Amniotic epithelial cell (primary cell): ENCODE results near the gene MS4A10.
"Not testable (repeated sequence)": the region's sequence is repeated elsewhere in the genome, so short reads cannot be mapped to it uniquely, and the experiment has no call there.

Experiments used
- DNase-seq: peaks from one replicate; pipeline ENCODE4 v3.0.0-alpha.2; 2010; ENCODE audit warnings: low read depth

The MS4A10 gene

DNA sequence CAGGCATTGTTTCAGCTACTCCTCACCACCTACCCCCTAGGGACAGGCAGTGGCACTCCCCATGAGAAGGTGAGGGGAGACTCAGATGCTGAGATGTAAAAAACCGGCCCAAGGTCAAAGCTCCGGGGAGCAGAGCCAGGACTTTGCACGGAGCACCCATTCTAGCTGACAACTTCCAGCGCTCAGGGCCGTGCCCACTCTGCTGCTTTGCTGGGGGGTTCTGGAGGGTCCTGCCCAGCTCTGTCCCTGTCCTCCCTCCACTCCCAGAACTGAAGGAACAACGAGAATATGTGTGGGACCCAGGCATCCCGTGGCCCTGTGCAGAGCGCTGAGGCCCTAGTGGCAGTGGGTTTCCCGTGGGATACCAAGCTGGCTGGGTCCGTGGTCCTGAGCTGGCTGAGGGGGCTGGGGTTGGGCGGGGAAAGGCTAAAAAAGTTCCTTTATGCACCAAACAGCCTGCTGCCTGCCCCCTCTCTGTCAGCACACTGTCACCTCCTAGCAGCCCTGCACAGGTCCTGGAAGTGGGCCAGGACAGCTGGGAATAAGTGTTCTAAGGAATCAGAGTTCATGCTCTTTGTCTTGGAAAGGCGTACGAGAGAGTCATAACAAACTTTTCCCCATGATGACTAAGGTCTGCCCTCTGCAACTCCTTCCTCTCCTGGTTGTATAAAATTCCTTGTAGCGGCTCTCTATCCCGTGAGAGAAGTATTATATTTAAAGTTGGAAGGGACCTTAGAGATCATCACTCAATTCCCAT is 1.9 kb downstream of the MS4A10 start:
- peak; percentile 66 for DNase-seq

GRCh38 chr11:60788401-60789125 is 3.4 kb downstream of the MS4A10 start:
- DNase-seq: no peak

GRCh38 chr11:60790726-60791125 is 5.6 kb downstream of the MS4A10 start:
- DNase-seq: no peak

- DNase-seq: no peak
Observed at GRCh38 chr11:60791153-60791933, 6.2 kb downstream of the MS4A10 start.

DNA sequence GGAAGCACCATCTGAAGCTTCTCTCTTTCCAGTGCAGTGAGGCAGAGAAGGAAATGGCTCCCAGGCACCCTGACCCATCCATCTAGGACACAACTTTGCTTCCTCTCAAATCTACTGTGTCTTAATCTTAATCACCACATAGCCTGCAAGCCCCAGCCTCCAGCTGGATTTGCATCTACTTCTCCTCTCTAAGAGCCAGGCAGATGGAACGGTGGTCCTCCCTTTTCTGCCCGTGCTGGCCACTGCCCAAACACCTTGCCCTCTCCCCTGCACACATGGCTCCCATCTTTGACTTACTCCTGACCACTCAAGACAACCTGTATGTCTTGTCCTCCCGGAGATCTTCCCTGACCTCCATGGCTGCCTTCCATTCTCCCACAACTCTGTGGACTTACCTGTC is 7.4 kb downstream of the MS4A10 start:
- DNase-seq: no peak

GRCh38 chr11:60795291-60795690 is 10.2 kb downstream of the MS4A10 start:
- no peak for DNase-seq

DNA sequence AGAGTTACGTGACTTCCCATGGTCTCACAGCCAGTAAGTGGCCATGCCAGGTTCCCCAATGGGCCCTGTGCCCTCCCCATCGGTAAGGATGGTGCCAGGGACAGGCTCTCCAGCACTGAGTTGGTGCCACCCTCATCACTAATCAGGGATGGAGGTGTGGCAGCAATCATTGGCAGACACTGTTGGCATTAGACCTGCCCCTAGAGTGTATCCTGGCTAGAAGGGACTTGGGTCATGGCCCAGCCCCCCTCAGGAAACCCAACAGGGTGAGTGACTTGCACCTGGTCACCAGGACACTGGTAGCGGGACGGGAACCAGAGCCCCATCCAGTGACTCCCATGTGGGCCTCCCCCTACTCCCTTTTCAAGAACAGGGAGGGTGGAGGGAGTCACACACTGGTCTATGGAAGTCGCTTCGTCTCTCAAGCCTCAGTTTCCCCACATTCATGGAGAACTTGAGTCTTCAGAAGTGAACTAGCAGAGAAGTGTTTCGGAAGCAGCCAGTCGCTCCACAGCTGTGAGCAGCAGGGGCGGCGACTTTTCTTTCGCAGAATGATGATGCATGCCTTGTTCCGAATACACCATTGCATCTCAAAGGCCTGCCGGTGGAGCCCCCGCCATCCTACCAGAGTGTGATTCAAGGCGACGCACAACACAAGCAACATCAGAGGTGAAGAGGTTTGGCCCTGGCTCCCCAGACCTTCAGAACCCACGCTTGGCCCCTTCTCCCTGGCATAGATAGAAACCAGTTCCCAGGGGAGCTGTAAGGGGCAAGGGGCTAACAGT is 12.9 kb downstream of the MS4A10 start:
- no peak for DNase-seq

- no peak for DNase-seq
Observed at GRCh38 chr11:60798631-60799030, 13.5 kb downstream of the MS4A10 start.

DNA sequence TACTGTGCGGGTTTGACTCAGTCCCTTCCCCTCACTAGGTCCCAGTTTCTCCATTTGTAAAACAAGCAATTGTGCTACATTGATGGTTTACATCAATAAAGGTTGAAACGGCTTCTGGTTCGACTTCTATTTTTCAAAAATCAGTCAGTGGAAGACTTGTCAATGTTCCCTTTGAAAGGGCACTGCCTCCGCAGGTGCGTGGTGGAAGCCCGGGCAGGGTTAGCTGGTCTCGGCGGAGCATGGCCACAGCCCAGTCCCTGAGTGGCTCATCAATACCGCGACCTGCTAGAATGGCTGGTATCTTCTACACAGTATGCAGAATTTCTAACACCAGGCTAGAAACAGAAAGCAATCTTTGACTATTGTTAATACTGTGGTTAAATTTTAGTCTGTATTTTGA is 16.1 kb downstream of the MS4A10 start:
- no peak for DNase-seq

DNA sequence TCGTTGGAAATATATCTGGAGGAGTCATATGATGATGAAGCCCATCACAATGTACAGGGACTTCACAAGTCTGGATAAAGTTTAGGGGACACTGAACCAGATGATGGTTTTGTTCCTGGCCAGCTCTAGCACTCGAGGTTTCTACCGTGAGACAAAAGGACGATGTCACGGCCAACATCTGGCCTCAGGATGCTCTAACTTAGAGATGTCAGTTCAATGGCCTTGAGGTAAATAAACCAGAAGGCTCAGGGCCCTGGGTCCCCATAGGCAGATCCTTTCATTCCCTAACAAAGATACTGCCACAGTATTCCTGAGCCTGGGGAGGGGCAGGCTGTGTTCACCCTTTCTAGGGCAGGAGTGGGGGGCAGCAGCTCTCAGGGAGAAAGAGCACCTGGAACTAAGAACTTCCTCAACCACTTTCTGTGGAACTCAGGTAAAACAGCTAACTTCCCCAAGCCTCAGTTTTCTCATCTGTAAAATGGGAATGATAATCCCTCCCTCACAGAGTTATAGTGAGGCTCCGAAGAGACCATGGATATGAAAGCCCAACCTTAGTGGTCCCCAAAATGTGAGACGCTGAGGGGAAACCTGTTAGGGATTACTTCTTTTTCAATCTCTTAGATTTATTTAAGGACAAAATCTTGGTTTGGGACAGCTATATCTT is 18.3 kb downstream of the MS4A10 start:
- DNase-seq: no peak

- no peak for DNase-seq
Observed at GRCh38 chr11:60809249-60809648, 24.1 kb downstream of the MS4A10 start.

- DNase-seq: no peak
Observed at GRCh38 chr11:60809691-60810090, 24.6 kb downstream of the MS4A10 start.

DNA sequence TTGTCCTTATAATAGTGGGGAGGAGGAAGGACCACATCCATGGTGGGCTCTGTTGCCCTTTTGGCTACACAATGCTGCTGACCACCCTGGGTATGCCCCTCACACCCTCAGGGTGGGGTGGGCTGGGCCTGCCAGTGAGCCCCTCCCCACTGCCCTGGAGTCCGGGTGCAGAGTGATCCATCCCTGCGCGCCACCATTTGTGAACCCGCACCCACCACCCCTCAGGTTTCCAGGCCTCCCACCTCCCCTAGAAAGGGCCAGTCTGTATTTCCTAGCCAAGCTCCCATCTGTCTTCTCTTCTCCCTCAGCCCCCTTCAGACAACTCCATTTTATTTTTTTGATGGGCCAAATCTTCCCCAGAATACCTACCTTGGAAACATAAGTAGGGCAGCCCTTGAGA is 25.0 kb downstream of the MS4A10 start:
- DNase-seq: no peak

GRCh38 chr11:60810569-60810968 is 25.4 kb downstream of the MS4A10 start:
- no peak for DNase-seq

DNA sequence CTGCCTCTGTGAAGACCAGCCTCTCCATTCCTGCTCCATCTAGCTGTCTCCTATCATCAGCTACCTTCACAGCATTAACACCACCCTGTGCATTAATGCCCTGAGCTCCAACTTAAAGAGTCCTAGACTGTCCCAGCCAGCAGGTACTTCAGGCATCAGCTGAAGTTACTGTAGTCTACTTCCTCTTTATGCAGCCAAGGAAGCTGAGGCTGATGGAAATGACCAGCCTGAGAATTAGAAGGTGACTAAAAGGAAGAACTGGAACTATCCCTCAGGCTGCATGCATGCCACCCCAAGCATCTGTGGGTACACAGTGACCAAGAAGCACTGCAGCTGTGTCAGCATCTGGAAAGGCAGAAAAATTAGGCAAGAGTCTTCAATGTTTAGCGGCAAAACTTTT is 28.2 kb downstream of the MS4A10 start:
- DNase-seq: no peak

- DNase-seq: no peak
Observed at GRCh38 chr11:60814112-60814511, 29.0 kb downstream of the MS4A10 start.

GRCh38 chr11:60816590-60817157 is 31.5 kb downstream of the MS4A10 start:
- DNase-seq: no peak

- no peak for DNase-seq
Observed at GRCh38 chr11:60818057-60818456, 32.9 kb downstream of the MS4A10 start.

- DNase-seq: no peak
Observed at GRCh38 chr11:60821827-60822599, 36.9 kb downstream of the MS4A10 start.

DNA sequence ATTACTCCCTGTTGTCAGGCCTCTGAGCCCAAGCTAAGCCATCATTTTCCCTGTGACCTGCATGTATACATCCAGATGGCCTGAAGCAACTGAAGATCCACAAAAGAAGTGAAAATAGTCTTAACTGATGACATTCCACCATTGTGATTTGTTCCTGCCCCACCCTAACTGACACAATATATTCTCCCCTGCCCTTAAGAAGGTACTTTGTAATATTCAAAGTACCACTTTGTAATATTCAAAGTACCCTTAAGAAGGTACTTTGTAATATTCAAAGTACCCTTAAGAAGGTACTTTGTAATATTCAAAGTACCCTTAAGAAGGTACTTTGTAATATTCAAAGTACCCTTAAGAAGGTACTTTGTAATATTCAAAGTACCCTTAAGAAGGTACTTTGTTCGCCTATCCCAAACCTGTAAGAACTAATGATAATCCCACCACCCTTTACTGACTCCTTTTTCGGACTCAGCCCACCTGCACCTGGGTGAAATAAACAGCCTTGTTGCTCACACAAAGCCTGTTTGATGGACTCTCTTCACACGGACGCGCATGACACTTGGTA is 38.7 kb downstream of the MS4A10 start:
- DNase-seq: not testable (repeated sequence)
